HCT116 (cell line): Measurements from ENCODE around the gene AKNAD1. TPM values are rescaled to one million over a fixed set of nuclear protein-coding genes. Genes with fewer than 3 reads are reported as not detected.

Experiments used
- ATAC-seq: fragments of 200-7000 bp; cut with Tn5 transposase; 2 replicates; pipeline ENCODE4 v1.9.1; 2020; ENCODE audit warnings: mild to moderate bottlenecking, moderate library complexity
- BruUV-seq: library from RNA; stranded (reverse); fragments of 400-500 nt; replicated peaks from 2 replicates; lab custom pipeline; 2021; lab: Mats Ljungman, UMichigan
- CTCF ChIA-PET: fragments of 300-600 bp; sonication (Branson Sonifier 250); formaldehyde crosslinking; loops from one replicate; lab custom pipeline; 2021; ENCODE audit warnings: antibody characterized with exemption; lab: Charles Lee
- POLR2A ChIA-PET: fragments of 300-600, 350-600 bp; sonication (Branson Sonifier 250); formaldehyde crosslinking; loops from one replicate; lab custom pipeline; 2021; ENCODE audit warnings: antibody characterized with exemption; lab: Charles Lee
- RAD21 ChIA-PET, 2 experiments: fragments of 300-600 bp; sonication (Branson Sonifier 250); formaldehyde crosslinking; loops; one replicate each; lab custom pipeline; 2023; ENCODE audit warnings: low total read pairs in 2 of 2; ENCODE audit not compliant: uncharacterized antibody in 2 of 2, unreplicated experiment in 2 of 2, low non-redundant PET in 1 of 2; lab: Charles Lee
- DNase-seq: peaks from one replicate; pipeline ENCODE4 v3.0.0-alpha.2; 2010; ENCODE audit warnings: low read depth, low spot score
- H2AFZ ChIP-seq: fragments of 200-600 bp; shearing (Covaris generic), sonication (generic); 2 replicates; pipeline ENCODE4 v1.6.1; 2017; ENCODE audit warnings: low read depth, mixed run types, mixed read lengths, antibody characterized with exemption, low read length; ENCODE audit not compliant: poor library complexity, severe bottlenecking
- H3K27ac ChIP-seq: 2 replicates; pipeline ENCODE4 v1.5.1; 2012; ENCODE audit warnings: low read depth, low read length
- H3K27me3 ChIP-seq: fragments of 200-600 bp; sonication (generic); 2 replicates; pipeline ENCODE4 v1.6.1; 2016; ENCODE audit warnings: mixed run types, low read length, mixed read lengths; ENCODE audit not compliant: insufficient read depth
- H3K36me3 ChIP-seq, 2 experiments: fragments of 200-500 bp in 1 of 2; fragments of 200-600 bp in 1 of 2; sonication (Bioruptor generic) in 1 of 2; sonication (generic) in 1 of 2; 2 replicates each; pipeline versions ENCODE4 v1.5.1 to v1.6.1; 2014 to 2016; ENCODE audit warnings: low read length in 2 of 2, inconsistent platforms in 1 of 2, mixed read lengths in 1 of 2, mixed run types in 1 of 2; ENCODE audit not compliant: insufficient read depth in 2 of 2, control insufficient read depth in 1 of 2
- H3K4me1 ChIP-seq, 2 experiments: fragments of 200-600 bp in 1 of 2; sonication (generic) in 1 of 2; 2 replicates each; pipeline versions ENCODE4 v1.5.1 to v1.6.1; 2012 to 2017; ENCODE audit warnings: low read length in 2 of 2, inconsistent platforms in 1 of 2, mild to moderate bottlenecking in 1 of 2, mixed read lengths in 1 of 2, mixed run types in 1 of 2, moderate library complexity in 1 of 2; ENCODE audit not compliant: insufficient read depth in 2 of 2, control insufficient read depth in 1 of 2
- H3K4me2 ChIP-seq: fragments of 200-600 bp; sonication (generic); 2 replicates; pipeline ENCODE4 v1.6.1; 2017; ENCODE audit warnings: mixed run types, low read length, mixed read lengths
- H3K4me3 ChIP-seq, 2 experiments: fragments of 200-600 bp in 1 of 2; sonication (generic) in 1 of 2; replicated peaks in 1 of 2; 2 replicates each; pipeline ENCODE4 v1.5.1; 2011 to 2016; ENCODE audit warnings: low read length in 2 of 2, control low read depth in 1 of 2, low read depth in 1 of 2, mild to moderate bottlenecking in 1 of 2, mixed read lengths in 1 of 2, mixed run types in 1 of 2
- H3K79me2 ChIP-seq: fragments of 200-600 bp; sonication (generic); 2 replicates; pipeline ENCODE4 v1.6.1; 2017; ENCODE audit warnings: mild to moderate bottlenecking, mixed run types, low read length, moderate library complexity, mixed read lengths; ENCODE audit not compliant: insufficient read depth
- H3K9ac ChIP-seq: fragments of 200-600 bp; sonication (generic); 2 replicates; pipeline ENCODE4 v1.6.1; 2016; ENCODE audit warnings: low read length, mixed read lengths
- H3K9me2 ChIP-seq: fragments of 200-600 bp; sonication (generic), shearing (Covaris generic); 2 replicates; pipeline ENCODE4 v1.6.1; 2017; ENCODE audit warnings: mixed run types, mild to moderate bottlenecking, moderate library complexity; ENCODE audit not compliant: insufficient read depth
- H3K9me3 ChIP-seq, 2 experiments: fragments of 200-500 bp in 1 of 2; fragments of 200-600 bp in 1 of 2; sonication (Bioruptor generic) in 1 of 2; sonication (generic) in 1 of 2; 2 replicates each; pipeline ENCODE4 v1.6.1; 2014 to 2017; ENCODE audit warnings: low read length in 2 of 2, mixed read lengths in 2 of 2, inconsistent platforms in 1 of 2, low read depth in 1 of 2, mild to moderate bottlenecking in 1 of 2, mixed run types in 1 of 2, moderate library complexity in 1 of 2; ENCODE audit not compliant: control insufficient read depth in 1 of 2, insufficient read depth in 1 of 2
- H4K20me1 ChIP-seq: fragments of 200-600 bp; sonication (generic), shearing (Covaris generic); 2 replicates; pipeline ENCODE4 v1.6.1; 2017; ENCODE audit warnings: mixed run types, mild to moderate bottlenecking, moderate library complexity; ENCODE audit not compliant: insufficient read depth
- ATF3 ChIP-seq: IDR thresholded peaks from 2 replicates; pipeline ENCODE4 v1.6.1; 2012
- CTCF ChIP-seq, 3 experiments: fragments of 200-600 bp in 1 of 3; sonication (generic) in 1 of 3; IDR thresholded peaks in 2 of 3; conservative IDR thresholded peaks in 1 of 3; 2 replicates each; pipeline ENCODE4 v1.5.1; 2012 to 2017; ENCODE audit warnings: low read depth in 2 of 3, low read length in 2 of 3, antibody characterized with exemption in 1 of 3, borderline replicate concordance in 1 of 3, control low read depth in 1 of 3, mild to moderate bottlenecking in 1 of 3, mixed read lengths in 1 of 3, mixed run types in 1 of 3, moderate library complexity in 1 of 3; ENCODE audit not compliant: insufficient read depth in 1 of 3
- EGR1 ChIP-seq: IDR thresholded peaks from 2 replicates; pipeline ENCODE4 v1.6.1; 2012; ENCODE audit warnings: low read depth
- EZH2 ChIP-seq: fragments of 200-600 bp; sonication (generic); IDR thresholded peaks from 2 replicates; pipeline ENCODE4 v1.6.1; 2017; ENCODE audit warnings: antibody characterized with exemption, mixed run types
- FOSL1 ChIP-seq: IDR thresholded peaks from 2 replicates; pipeline ENCODE4 v1.6.1; 2012; ENCODE audit warnings: low read depth
- JUND ChIP-seq: IDR thresholded peaks from 2 replicates; pipeline ENCODE4 v1.6.1; 2012
- MAX ChIP-seq: IDR thresholded peaks from 2 replicates; pipeline ENCODE4 v1.6.1; 2012
- POLR2A ChIP-seq: IDR thresholded peaks from 2 replicates; pipeline ENCODE4 v1.7.0; 2011; ENCODE audit warnings: borderline replicate concordance; ENCODE audit not compliant: insufficient read depth, insufficient read length; ENCODE audit errors: extremely low read depth
- REST ChIP-seq: IDR thresholded peaks from 2 replicates; pipeline ENCODE4 v1.6.1; 2012; ENCODE audit warnings: low read depth
- SIN3A ChIP-seq: IDR thresholded peaks from 2 replicates; pipeline ENCODE4 v1.6.1; 2012; ENCODE audit warnings: low read depth
- YY1 ChIP-seq: IDR thresholded peaks from 2 replicates; pipeline ENCODE4 v1.6.1; 2011; ENCODE audit warnings: low read length, low read depth, moderate library complexity, mild to moderate bottlenecking; ENCODE audit not compliant: insufficient replicate concordance; ENCODE audit errors: extremely low read depth
- ZNF274 ChIP-seq: fragments of 200-500 bp; sonication (Bioruptor generic); IDR thresholded peaks from 2 replicates; pipeline ENCODE4 v1.6.1; 2014; ENCODE audit warnings: mild to moderate bottlenecking, low read depth, low read length, inconsistent platforms
- intact Hi-C: fragments of 100-400 bp; cut with micrococcal nuclease; formaldehyde crosslinking; loops from 2 replicates; pipeline ENCODE4 v1.10.0; 2022
- total RNA-seq: library from RNA; stranded (reverse); gene quantifications from one replicate; pipeline ENCODE4 v1.2.1, GENCODE V29; 2021; ENCODE audit not compliant: unreplicated experiment

AKNAD1 gene
- total RNA-seq, 1 experiment from 2014 or later, result 0.15 TPM

GRCh38 chr1:108892356-108893140 lies 35.7 kb upstream of the AKNAD1 start:
- POLR2A ChIA-PET, result no interaction called here
- H3K4me3 ChIP-seq, result no peak overlapping the region
- H3K4me2 ChIP-seq, result no peak overlapping the region
- H3K79me2 ChIP-seq, result peaks cover 65% of the 10 kb centered on the region
- no peak for DNase-seq
- H3K4me1 ChIP-seq, result no peaks in the 10 kb centered on the region
- H3K27ac ChIP-seq, result no peak overlapping the region
- intact Hi-C loops, result loop anchor here (10.0 kb wide), 1 partner anchor 1108 kb away; no protein-coding TSS in a partner anchor
- no peak for TF ChIP-seq EZH2
- no peak for TF ChIP-seq SIN3A
- no peak for TF ChIP-seq REST
- TF ChIP-seq EGR1, result no peak
- TF ChIP-seq YY1, result no peak
- TF ChIP-seq ZNF274, result no peak
- no peak for TF ChIP-seq MAX
- no peak for TF ChIP-seq CTCF (IDR thresholded peaks at IDR 0.05 in 2 of 3, conservative IDR thresholded peaks at IDR 0.05 in 1 of 3; ENCODE audit: borderline replicate concordance in 1 of 3, insufficient read depth in 1 of 3, low read depth in 2 of 3, low read length in 2 of 3)
- TF ChIP-seq ATF3, result no peak
- no peak for TF ChIP-seq JUND
- TF ChIP-seq FOSL1, result no peak
- no peak for TF ChIP-seq POLR2A
- TF ChIP-seq, all 23 proteins: peak for 0
- no TSS peak for BruUV-seq
- H3K36me3 ChIP-seq, result peaks cover 0 to 2% of the 10 kb centered on the region in 2 experiments; a peak in 1 of 4 replicates
- no peak overlapping the region for H2AFZ ChIP-seq
- no peak for ATAC-seq
- H3K27me3 ChIP-seq, result no peaks in the 10 kb centered on the region
- H3K9me3 ChIP-seq, result no peaks in the 10 kb centered on the region
- no peaks in the 10 kb centered on the region; the same call in 1 of the 2 replicates for H4K20me1 ChIP-seq
- no peaks in the 10 kb centered on the region for H3K9me2 ChIP-seq
- no peak overlapping the region for H3K9ac ChIP-seq
- ChIA-PET RAD21 (no interaction called here), CTCF (no interaction called here)
